Measurements from ENCODE around the gene FAT3. TPM values are rescaled to one million over a fixed set of nuclear protein-coding genes. Genes with fewer than 3 reads are reported as not detected.
A peak's percentile ranks its signal among the peaks of the same experiment; 100 is the strongest.

The FAT3 gene
- total and polyA plus RNA-seq, 2 of the 4 experiments (the other 2 are of a cell fraction), result 0.53 to 2.9 TPM

- Histone ChIP-seq H3K4ac (ENCODE audit: low read depth, low read length) (no peak overlapping the region), H2BK20ac (ENCODE audit: low read depth, low read length) (no peak overlapping the region), H3K9me3 (ENCODE audit: control insufficient read depth, insufficient read depth, low read length) (no peaks in the 10 kb centered on the region), H3K56ac (ENCODE audit: extremely low read depth, insufficient read depth, low read length) (no peak overlapping the region), H4K20me1 (ENCODE audit: insufficient read depth, low read length) (no peaks in the 10 kb centered on the region), H4K8ac (ENCODE audit: low read depth in 2 of 2, low read length in 2 of 2) (no peak overlapping the region), H4K5ac (ENCODE audit: low read depth, low read length) (no peak overlapping the region), H2BK5ac (ENCODE audit: low read depth, low read length, poor library complexity, severe bottlenecking) (no peak overlapping the region), H3K36me3 (ENCODE audit: control insufficient read depth, insufficient read depth, low read length) (no peaks in the 10 kb centered on the region), H3K9ac (ENCODE audit: low read depth, low read length) (no peak overlapping the region), H3K9me1 (ENCODE audit: insufficient read depth, low read length) (no peaks in the 10 kb centered on the region), H3K27me3 (ENCODE audit: control insufficient read depth, insufficient read depth, low read length) (peaks cover 55% of the 10 kb centered on the region), H2AK5ac (ENCODE audit: low read depth, low read length) (no peak overlapping the region), H2AFZ (replicated peaks; ENCODE audit: low read length, poor library complexity) (peak overlapping the region; percentile 86), H2AK9ac (replicated peaks; ENCODE audit: low read depth, low read length, poor library complexity) (no peak overlapping the region), H3K79me1 (ENCODE audit: low read depth in 1 of 2, low read length in 2 of 2) (no peaks in the 10 kb centered on the region), H4K91ac (ENCODE audit: insufficient read depth, low read depth, low read length) (no peak overlapping the region), H3K4me3 (ENCODE audit: insufficient read depth, low read depth, low read length) (peak overlapping the region; percentile 47; the same call in 1 of the 2 replicates), H3K4me1 (ENCODE audit: control insufficient read depth, insufficient read depth, low read length) (peaks cover 1% of the 10 kb centered on the region; the same call in 1 of the 2 replicates), H3K27ac (ENCODE audit: insufficient read depth, low read length) (no peak overlapping the region), H3K14ac (replicated peaks; ENCODE audit: low read depth, low read length) (no peak overlapping the region), H3K23ac (ENCODE audit: low read depth, low read length) (no peak overlapping the region), H3K4me2 (ENCODE audit: low read depth, low read length) (peak overlapping the region; percentile 91), H3K18ac (ENCODE audit: low read depth, low read length) (no peak overlapping the region), H2BK120ac (ENCODE audit: low read depth, low read length) (no peak overlapping the region), H2BK15ac (ENCODE audit: low read depth, low read length) (no peak overlapping the region)
- dilution Hi-C loops (cut with HindIII; ENCODE audit: low sequenced_read_pairs, unreplicated experiment), result no loop called here
- ChIA-PET CTCF (no interaction called here), POLR2A (ENCODE audit: unreplicated experiment) (no interaction called here)
- DNase-seq (no peak), ATAC-seq (ENCODE audit: low read depth) (peak; percentile 22; the same call in 1 of the 2 replicates)
- WGBS, 2 experiments (ENCODE audit: extremely low coverage in 2 of 2, insufficient read length in 1 of 2), result 0% methylated on average over 21 of the region's 65 CpGs; no CpG with 5 or more reads in 1 of the 2 experiments
- in situ Hi-C loops (cut with MboI; ENCODE audit: low sequenced_read_pairs), result no loop called here
- TF ChIP-seq FOS (IDR thresholded peaks at IDR 0.05; ENCODE audit: low read depth, low read length) (no peak), MAFK (IDR thresholded peaks at IDR 0.05; ENCODE audit: low read depth, low read length) (no peak), CTCF (conservative IDR thresholded peaks at IDR 0.05; ENCODE audit: low read depth, low read length) (no peak), RAD21 (IDR thresholded peaks at IDR 0.05; ENCODE audit: low read length) (no peak), BHLHE40 (IDR thresholded peaks at IDR 0.05; ENCODE audit: low read depth, low read length) (no peak), CHD1 (IDR thresholded peaks at IDR 0.05; ENCODE audit: low read depth, low read length) (no peak), SMC3 (IDR thresholded peaks at IDR 0.05; ENCODE audit: low read depth, low read length) (no peak)
- intact Hi-C loops (cut with micrococcal nuclease), result loop anchor here (10.0 kb wide), 1 partner anchor 228 kb away; no protein-coding TSS in a partner anchor
- no TSS peak for BruUV-seq (replicated peaks)
Observed at GRCh38 chr11:92226331-92227229, 2.0 kb downstream of the FAT3 start.

Data from IMR-90 (cell line).